NCI-H146 treated with DMSO at 0.1 percent for 48 hours (cell line): Measurements from ENCODE around the gene SLC6A5.
"Not testable (repeated sequence)": the region's sequence is repeated elsewhere in the genome, so short reads cannot be mapped to it uniquely, and the experiment has no call there.

Source experiments
- DNase-seq: peaks from one replicate; lab custom pipeline; 2025; ENCODE audit not compliant: unreplicated experiment; lab: John Stamatoyannopoulos, UW

The SLC6A5 gene

GRCh38 chr11:20599221-20600019 lies at the start of gene SLC6A5:
Gene SLC6A5 (plus strand): TSS chr11:20599608. CDS start chr11:20599673, 65 bp downstream.
- no peak for DNase-seq

DNA sequence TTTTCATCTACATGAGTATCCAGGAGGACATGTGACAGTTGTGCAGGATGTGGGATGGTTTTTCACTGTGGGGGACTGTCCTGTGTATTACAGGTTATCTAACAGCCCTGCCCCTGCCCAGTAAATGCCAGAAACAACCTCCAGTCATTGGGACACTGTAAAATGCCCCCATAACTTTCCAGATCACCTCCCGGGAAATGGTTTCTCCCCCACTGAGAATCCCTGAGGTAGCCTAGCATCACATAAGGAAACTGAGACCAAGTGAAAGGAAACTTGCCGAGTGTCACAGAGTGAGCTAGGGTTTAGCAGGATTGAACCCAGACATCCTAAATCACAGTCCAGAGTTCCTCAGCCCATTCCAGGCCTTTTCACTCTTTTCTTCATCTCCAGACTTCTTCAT lies 48.3 kb upstream of the SLC6A5 start:
- no peak for DNase-seq

- no peak for DNase-seq
Measured at GRCh38 chr11:20555783-20556182, 43.6 kb upstream of the SLC6A5 start.

- DNase-seq = not testable (repeated sequence)
Measured at GRCh38 chr11:20556396-20556795, 43.0 kb upstream of the SLC6A5 start.

DNA sequence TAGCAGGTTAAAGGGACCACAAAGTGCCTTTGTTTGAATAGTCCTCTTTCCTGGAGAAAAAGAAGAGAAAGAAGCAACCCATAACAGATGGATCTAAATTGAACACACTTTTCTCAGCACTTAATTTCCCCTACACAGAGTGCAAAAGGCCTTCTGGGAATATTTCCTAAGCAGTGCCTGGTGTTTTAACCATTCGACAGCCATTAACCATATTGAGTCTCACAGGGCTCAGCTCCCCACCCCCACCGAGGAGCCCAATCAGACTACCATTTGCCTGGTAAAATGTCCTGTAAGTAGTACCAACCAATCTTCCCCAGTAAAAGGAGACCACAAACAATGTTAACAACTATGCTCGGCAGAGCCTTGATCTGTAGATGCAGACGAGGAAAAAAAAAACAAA lies 40.7 kb upstream of the SLC6A5 start:
- DNase-seq = no peak

- DNase-seq = no peak
Measured at GRCh38 chr11:20559523-20560300, 39.7 kb upstream of the SLC6A5 start.

DNA sequence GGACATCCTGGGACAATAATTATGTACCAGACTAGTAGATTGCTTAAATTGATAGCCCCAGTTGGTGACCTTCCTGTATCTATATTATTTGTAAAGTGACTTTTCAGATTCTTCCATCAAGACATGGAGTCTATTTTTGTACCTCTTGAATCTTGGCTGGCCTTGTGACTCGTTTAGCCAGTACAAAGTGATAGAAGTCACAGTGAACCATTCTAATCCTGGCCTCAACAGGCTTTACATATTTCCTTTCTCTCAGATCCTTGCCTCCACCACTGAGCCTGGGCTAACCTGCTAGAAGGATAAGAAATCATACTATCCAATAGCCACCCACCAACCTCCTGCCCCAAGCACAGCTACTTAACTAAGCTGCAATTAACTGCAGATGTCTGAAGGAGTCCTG lies 37.5 kb upstream of the SLC6A5 start:
- no peak for DNase-seq

GRCh38 chr11:20563866-20564265 lies 35.5 kb upstream of the SLC6A5 start:
- DNase-seq = no peak

GRCh38 chr11:20564846-20565635 lies 34.4 kb upstream of the SLC6A5 start:
- DNase-seq = no peak

DNA sequence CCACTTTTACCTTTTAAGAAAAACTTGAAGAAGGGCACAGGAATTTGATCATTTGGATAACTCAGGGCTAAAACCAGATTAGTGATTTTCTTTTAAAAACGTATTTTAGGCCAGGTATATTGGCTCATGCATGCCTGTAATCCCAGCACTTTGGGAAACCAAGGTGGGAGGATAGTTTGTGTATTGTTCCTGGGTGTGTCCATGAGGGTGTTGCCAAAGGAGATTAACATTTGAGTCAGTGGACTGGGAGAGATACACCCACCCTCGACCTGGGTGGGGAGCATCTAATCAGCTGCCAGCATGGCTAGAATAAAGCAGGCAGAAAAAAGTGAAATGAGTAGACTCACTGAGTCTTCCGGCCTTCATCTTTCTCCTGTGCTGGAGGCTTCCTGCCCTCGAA lies 33.3 kb upstream of the SLC6A5 start:
- not testable (repeated sequence) for DNase-seq

- DNase-seq = no peak
Measured at GRCh38 chr11:20566591-20567434, 32.6 kb upstream of the SLC6A5 start.

DNA sequence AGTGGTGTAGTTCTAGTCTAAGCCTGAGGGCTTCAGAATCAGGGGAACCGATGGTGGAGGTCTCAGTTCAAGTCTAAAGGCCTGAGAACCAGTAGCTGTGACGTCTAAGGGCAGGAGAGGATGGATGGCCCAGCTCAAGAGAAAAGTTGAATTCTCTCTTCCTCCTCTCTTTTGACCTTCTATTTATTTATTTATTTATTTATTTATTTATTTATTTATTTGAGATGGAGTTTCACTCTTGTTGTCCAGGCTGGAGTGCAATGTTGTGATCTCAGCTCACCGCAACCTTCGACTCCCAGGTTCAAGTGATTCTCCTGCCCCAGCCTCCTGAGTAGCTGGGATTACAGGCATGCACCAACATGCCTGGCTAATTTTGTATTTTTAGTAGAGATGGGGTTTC lies 19.7 kb upstream of the SLC6A5 start:
- DNase-seq = not testable (repeated sequence)

DNA sequence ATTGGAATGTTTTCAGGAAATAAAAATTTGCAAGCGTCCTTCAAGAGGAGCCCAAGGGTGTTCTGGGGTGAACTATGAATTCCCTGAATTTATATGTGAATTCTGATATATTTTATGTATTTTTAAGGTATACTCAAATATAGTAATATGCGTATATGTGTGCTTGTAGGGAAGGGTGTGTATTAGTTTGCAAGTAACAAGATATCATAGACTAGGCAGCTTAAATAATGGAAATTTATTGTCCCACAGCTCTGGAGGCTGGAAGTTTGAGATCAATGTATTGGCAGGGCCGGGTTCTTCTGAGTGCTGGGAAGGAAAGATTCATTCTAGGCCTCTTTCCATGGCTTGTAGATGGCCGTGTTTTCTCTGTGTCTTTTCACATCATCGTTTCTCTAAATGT lies 16.2 kb upstream of the SLC6A5 start:
- no peak for DNase-seq

DNA sequence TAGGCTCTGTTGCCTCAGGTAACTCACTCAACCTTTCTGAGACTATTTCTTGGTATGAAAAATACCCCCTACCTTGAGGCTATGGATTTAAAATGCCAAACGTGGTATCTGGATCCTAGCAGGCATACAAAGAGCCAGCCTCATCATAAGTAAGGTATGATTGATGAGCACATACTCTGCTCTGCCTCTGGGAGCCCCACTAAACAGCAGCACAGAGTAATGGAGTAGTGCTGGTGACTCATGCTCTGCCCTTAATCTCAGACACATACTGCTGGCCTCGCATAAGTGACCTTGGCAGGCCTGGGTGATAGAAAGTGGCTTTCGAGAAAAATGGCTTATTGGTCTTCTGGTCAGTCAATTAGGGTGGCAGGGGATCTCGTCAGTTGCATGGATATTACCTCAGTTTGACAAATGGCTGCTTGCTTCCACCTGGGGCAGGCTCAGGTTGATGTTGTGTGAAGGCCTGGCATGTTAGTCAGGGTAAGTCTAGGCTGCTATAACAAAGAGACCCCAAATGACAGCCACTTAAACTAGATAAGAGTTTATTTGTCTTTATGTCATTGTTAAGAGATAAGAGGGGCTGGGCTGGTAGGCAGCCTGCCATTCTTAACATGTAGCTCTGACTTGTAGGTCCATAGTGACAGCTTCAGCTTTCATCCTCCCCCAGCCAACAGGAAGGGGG lies 15.2 kb upstream of the SLC6A5 start:
- no peak for DNase-seq

DNA sequence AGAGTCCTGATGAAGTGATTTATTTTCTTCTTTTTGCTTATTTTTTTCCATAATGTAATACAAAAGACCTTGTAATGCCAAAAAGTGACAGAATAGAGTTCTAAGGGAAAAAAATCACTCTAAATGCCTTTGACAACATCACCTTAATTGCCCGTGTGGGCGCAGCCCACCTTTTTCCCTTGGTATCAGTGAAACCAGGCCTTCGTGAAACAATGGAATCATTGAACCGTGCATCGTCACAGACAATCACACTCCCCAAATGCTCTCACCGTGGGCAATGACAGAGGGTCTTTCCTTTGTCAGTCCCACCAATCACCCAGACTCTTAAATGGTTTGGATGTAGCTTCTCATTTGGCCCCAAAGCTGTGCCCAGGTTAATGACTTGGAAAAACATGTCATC lies 9.6 kb upstream of the SLC6A5 start:
- no peak for DNase-seq

GRCh38 chr11:20590381-20590780 lies 9.0 kb upstream of the SLC6A5 start:
- no peak for DNase-seq

DNA sequence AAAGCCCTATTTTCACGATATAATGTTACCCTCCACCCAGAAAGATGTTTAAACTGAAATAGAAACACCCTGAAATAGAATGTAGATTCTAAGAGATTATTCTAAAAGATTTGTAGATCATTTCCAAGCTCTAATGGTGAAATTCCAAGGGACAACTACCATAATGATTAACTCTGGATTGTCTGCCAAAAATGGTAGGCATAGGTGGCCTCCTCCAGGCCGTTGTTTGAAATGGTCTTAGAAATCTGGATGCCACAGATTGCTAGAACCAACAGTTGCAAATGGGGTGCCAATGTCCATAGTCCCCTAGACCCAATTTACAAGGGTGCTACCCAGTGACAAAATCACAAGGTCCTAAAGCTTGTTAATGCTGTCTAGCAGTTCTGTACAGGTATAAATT lies 6.7 kb upstream of the SLC6A5 start:
- DNase-seq = no peak

GRCh38 chr11:20594274-20595061 lies 4.9 kb upstream of the SLC6A5 start:
- no peak for DNase-seq

DNA sequence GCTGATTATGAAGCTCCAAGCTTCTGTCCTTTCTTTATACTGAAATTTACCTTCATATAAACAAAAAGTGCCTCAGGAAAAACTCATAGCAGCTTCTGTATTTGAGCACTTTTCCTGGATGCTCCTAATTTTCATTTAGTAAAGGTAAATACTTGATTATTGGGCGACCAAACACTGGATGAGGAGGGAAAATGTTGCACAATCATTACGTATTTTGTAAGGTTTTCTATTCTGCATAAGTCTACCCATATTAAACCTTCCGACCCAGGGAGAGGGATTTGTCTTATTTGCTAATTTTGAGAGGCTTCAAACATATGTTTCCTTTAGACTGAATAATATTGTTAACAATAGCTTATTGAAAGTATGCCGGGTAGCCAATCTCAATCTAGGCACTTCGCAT lies 4.3 kb upstream of the SLC6A5 start:
- no peak for DNase-seq
